Panc1 (cell line): ENCODE measurements around the gene GRIP1.

Experiments
- CTCF ChIP-seq: fragments of 450-650 bp; IDR thresholded peaks from 2 replicates; pipeline ENCODE4 v1.5.1; 2017; ENCODE audit warnings: mild to moderate bottlenecking
- POLR2AphosphoS5 ChIP-seq: IDR thresholded peaks from 2 replicates; pipeline ENCODE4 v1.6.1; 2012; ENCODE audit warnings: mild to moderate bottlenecking, low read depth, low read length, moderate library complexity
- TF ChIP-seq, protein P1 (sequence below), 2 experiments: IDR thresholded peaks; 2 replicates each; pipeline ENCODE4 v1.6.1; 2011 to 2012; ENCODE audit warnings: low read depth in 2 of 2, control low read depth in 1 of 2, low read length in 1 of 2, mild to moderate bottlenecking in 1 of 2, moderate library complexity in 1 of 2; ENCODE audit not compliant: insufficient read depth in 1 of 2

DNA sequence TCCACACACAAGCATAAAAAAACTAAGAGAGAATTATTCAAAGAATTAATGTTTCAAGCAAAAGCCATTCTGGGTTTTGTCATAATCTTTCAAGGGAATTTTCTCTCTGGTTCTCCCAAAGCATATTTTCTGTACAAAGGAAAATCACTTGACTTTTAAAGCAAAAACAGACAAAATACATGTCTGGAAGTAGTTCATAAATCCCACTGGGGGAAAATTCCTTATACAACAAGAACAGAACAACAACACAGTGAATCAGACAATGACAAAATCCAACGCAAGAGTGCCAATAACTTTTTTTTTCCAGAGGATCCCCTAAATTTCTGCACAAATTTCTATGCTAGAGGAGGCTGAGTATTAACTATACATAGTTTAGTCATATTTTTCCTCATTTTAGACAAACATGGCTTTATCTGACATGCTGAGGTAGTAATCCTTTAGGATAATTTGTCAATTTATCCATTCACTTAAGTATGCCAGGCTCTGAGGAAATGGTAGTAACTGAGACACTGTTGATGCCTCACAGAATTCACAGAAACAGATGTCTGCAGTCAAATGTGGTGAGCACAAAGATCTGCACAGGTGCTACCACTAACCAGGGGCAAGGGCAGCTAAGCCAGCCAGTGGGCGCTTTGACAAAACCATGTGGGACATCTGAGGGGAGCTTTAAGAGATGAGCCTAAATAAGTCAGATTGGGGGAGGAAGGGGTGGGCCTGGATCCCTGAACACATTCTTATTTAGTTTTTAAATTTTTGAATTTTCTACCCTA, 38.0 kb downstream of the GRIP1 start:
- TF ChIP-seq CTCF (no peak), POLR2AphosphoS5 (no peak)
- TF ChIP-seq, protein P1, sequence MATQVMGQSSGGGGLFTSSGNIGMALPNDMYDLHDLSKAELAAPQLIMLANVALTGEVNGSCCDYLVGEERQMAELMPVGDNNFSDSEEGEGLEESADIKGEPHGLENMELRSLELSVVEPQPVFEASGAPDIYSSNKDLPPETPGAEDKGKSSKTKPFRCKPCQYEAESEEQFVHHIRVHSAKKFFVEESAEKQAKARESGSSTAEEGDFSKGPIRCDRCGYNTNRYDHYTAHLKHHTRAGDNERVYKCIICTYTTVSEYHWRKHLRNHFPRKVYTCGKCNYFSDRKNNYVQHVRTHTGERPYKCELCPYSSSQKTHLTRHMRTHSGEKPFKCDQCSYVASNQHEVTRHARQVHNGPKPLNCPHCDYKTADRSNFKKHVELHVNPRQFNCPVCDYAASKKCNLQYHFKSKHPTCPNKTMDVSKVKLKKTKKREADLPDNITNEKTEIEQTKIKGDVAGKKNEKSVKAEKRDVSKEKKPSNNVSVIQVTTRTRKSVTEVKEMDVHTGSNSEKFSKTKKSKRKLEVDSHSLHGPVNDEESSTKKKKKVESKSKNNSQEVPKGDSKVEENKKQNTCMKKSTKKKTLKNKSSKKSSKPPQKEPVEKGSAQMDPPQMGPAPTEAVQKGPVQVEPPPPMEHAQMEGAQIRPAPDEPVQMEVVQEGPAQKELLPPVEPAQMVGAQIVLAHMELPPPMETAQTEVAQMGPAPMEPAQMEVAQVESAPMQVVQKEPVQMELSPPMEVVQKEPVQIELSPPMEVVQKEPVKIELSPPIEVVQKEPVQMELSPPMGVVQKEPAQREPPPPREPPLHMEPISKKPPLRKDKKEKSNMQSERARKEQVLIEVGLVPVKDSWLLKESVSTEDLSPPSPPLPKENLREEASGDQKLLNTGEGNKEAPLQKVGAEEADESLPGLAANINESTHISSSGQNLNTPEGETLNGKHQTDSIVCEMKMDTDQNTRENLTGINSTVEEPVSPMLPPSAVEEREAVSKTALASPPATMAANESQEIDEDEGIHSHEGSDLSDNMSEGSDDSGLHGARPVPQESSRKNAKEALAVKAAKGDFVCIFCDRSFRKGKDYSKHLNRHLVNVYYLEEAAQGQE (IDR thresholded peaks at IDR 0.05; ENCODE audit: insufficient read depth in 1 of 2, low read depth in 2 of 2, low read length in 1 of 2) = no peak
